HepG2 (cell line): ENCODE measurements around the gene EXOC3L4. TPM values are rescaled to one million over a fixed set of nuclear protein-coding genes. Genes with fewer than 3 reads are reported as not detected.

ENCODE experiments used
- ATAC-seq: fragments of 200-7000 bp; cut with Tn5 transposase; 3 replicates; pipeline ENCODE4 v1.9.1; 2020; ENCODE audit warnings: mild to moderate bottlenecking, moderate library complexity
- BruUV-seq: library from RNA; stranded (reverse); fragments of 400-500 nt; replicated peaks from 2 replicates; lab custom pipeline; 2021; lab: Mats Ljungman, UMichigan
- CTCF ChIA-PET: fragments of 300-600 bp; formaldehyde crosslinking; extraction: SDS; loops from one replicate; lab custom pipeline; 2021; ENCODE audit warnings: low total read pairs, inconsistent platforms, low intra/inter-chr PET ratio; lab: Yijun Ruan, JAX
- POLR2A ChIA-PET: fragments of 350-600 bp; sonication (Branson Sonifier 250); formaldehyde crosslinking; loops from one replicate; lab custom pipeline; 2020; ENCODE audit warnings: antibody characterized with exemption, inconsistent platforms; lab: Yijun Ruan, JAX
- DNase-seq: peaks from one replicate; pipeline ENCODE4 v3.0.0-alpha.2; 2015; ENCODE audit warnings: low spot score
- FAIRE-seq: peaks from 3 replicates; lab custom pipeline; 2011; peaks lifted over from hg19 to GRCh38; lab: Jason Lieb, UNC
- H2AFZ ChIP-seq: one replicate; pipeline ENCODE4 v1.6.1; 2011; ENCODE audit warnings: low read length, inconsistent platforms
- H3K27ac ChIP-seq: fragments of 300-600 bp; 3 replicates; pipeline ENCODE4 v1.8.0; 2011; ENCODE audit warnings: mixed run types, mild to moderate bottlenecking, mixed read lengths, low read length, inconsistent platforms; ENCODE audit not compliant: insufficient read depth; ENCODE audit errors: extremely low read length
- H3K27me3 ChIP-seq, 2 experiments: fragments of 200-600 bp in 1 of 2; 2 replicates in 1 of 2; 3 replicates in 1 of 2; pipeline versions ENCODE4 v1.6.0 to v1.8.0; 2011; ENCODE audit warnings: low read length in 2 of 2, mild to moderate bottlenecking in 2 of 2, moderate library complexity in 2 of 2, inconsistent platforms in 1 of 2; ENCODE audit not compliant: insufficient read depth in 2 of 2, control insufficient read depth in 1 of 2
- H3K36me3 ChIP-seq, 2 experiments: fragments of 200-600 bp in 1 of 2; replicated peaks in 1 of 2; 2 replicates in 1 of 2; 3 replicates in 1 of 2; pipeline versions ENCODE4 v1.5.1 to v1.8.0; 2011; ENCODE audit warnings: low read length in 2 of 2, inconsistent platforms in 1 of 2; ENCODE audit not compliant: insufficient read depth in 2 of 2, control insufficient read depth in 1 of 2
- H3K4me1 ChIP-seq: 2 replicates; pipeline ENCODE4 v1.5.1; 2012; ENCODE audit warnings: low read length, inconsistent platforms; ENCODE audit not compliant: insufficient read depth
- H3K4me2 ChIP-seq: 2 replicates; pipeline ENCODE4 v1.6.0; 2011; ENCODE audit warnings: low read depth, low read length, inconsistent platforms
- H3K4me3 ChIP-seq, 3 experiments: fragments of 200-600 bp in 1 of 3; sonication (generic), shearing (Covaris generic) in 1 of 3; replicated peaks in 1 of 3; 2 replicates each; pipeline ENCODE4 v1.5.1; 2011 to 2016; ENCODE audit warnings: low read length in 3 of 3, inconsistent platforms in 2 of 3, low read depth in 2 of 3, mild to moderate bottlenecking in 2 of 3, control low read depth in 1 of 3, mixed read lengths in 1 of 3; ENCODE audit not compliant: insufficient read depth in 1 of 3
- H3K79me2 ChIP-seq: one replicate; pipeline ENCODE4 v1.6.1; 2011; ENCODE audit warnings: low read length, inconsistent platforms; ENCODE audit not compliant: insufficient read depth
- H3K9ac ChIP-seq: 2 replicates; pipeline ENCODE4 v1.6.0; 2011; ENCODE audit warnings: mild to moderate bottlenecking, low read depth, low read length, inconsistent platforms; ENCODE audit not compliant: insufficient read depth
- H3K9me3 ChIP-seq: 2 replicates; pipeline ENCODE4 v1.5.1; 2012; ENCODE audit warnings: mild to moderate bottlenecking, low read length
- H4K20me1 ChIP-seq: 2 replicates; pipeline ENCODE4 v1.6.0; 2011; ENCODE audit warnings: inconsistent platforms, mild to moderate bottlenecking, low read length, moderate library complexity; ENCODE audit not compliant: insufficient read depth
- NFAT5 ChIP-seq: sonication (generic); formaldehyde crosslinking; IDR thresholded peaks from 2 replicates; pipeline ENCODE4 v1.4.0; 2020; ENCODE audit warnings: missing genetic modification reagents
- SOX5 ChIP-seq: IDR thresholded peaks from 2 replicates; pipeline ENCODE4 v1.6.1; 2016; ENCODE audit warnings: borderline replicate concordance
- TEAD3 ChIP-seq: optimal IDR thresholded peaks from 2 replicates; pipeline ENCODE3; 2016; ENCODE audit warnings: borderline replicate concordance
- ZBTB21 ChIP-seq: sonication (generic); formaldehyde crosslinking; IDR thresholded peaks from 2 replicates; pipeline ENCODE4 v1.4.0; 2020; ENCODE audit warnings: missing genetic modification reagents
- ZNF362 ChIP-seq: sonication (generic); formaldehyde crosslinking; IDR thresholded peaks from 2 replicates; pipeline ENCODE4 v1.4.0; 2020; ENCODE audit warnings: missing genetic modification reagents, mild to moderate bottlenecking, borderline replicate concordance
- ZNF501 ChIP-seq: sonication (generic); formaldehyde crosslinking; IDR thresholded peaks from 2 replicates; pipeline ENCODE4 v1.5.1; 2020; ENCODE audit warnings: mild to moderate bottlenecking, moderate library complexity, missing genetic modification reagents
- WGBS: methylation state at CpG from one replicate; pipeline ENCODE4 v1.1.6; 2017; ENCODE audit warnings: low lambda C conversion rate; 5-methylcytosine and 5-hydroxymethylcytosine counted together
- in situ Hi-C: cut with HindIII; loops from 2 replicates; pipeline ENCODE4 v1.10.0; 2017; ENCODE audit warnings: low pct_unique_long_range_greater_than_20kb; ENCODE audit not compliant: extremely low pct_ligation_motif_present
- intact Hi-C: fragments of 100-400 bp; cut with micrococcal nuclease; formaldehyde crosslinking; loops from one replicate; pipeline ENCODE4 v1.10.0; 2022; ENCODE audit not compliant: unreplicated experiment
- polyA plus RNA-seq, 8 experiments: library from polyadenylated mRNA; depleted of rRNA in 3 of 8; stranded (reverse) in 7 of 8; unstranded in 1 of 8; fragments of >200 nt; fragmentation: Illumina TruSeq in 4 of 8; extraction: Trizol in 4 of 8; gene quantifications; 2 replicates each; pipeline versions ENCODE4 v1.2.1 to v1.2.3, GENCODE V29; 2011 to 2016; ENCODE audit warnings: low read depth in 4 of 8, missing spikeins in 1 of 8, mixed read lengths in 1 of 8; ENCODE audit not compliant: insufficient read depth in 1 of 8
- total RNA-seq, 5 experiments: library from RNA; depleted of rRNA; stranded (reverse); fragments of >200 nt; fragmentation: Illumina TruSeq; extraction: Trizol; gene quantifications; 2 replicates each; pipeline ENCODE4 v1.2.3, GENCODE V29; 2016; ENCODE audit warnings: low read depth in 1 of 5

EXOC3L4 gene
- total and polyA plus RNA-seq, 2 of the 13 experiments (the other 11 are each of a cell fraction or from before 2014, with no cell fraction given), result 11.8 to 27.0 TPM

GRCh38 chr14:103067231-103067954 lies 27.1 kb upstream of the EXOC3L4 start:
- intact Hi-C loops, result no loop called here
- H3K27me3 ChIP-seq, result peaks cover 3 to 24% of the 10 kb centered on the region in 2 experiments; a peak in 3 of 5 replicates
- WGBS, result 47% methylated on average over 8 of the region's 8 CpGs
- no peak overlapping the region for H3K4me3 ChIP-seq
- H3K36me3 ChIP-seq, result no peaks in the 10 kb centered on the region
- POLR2A ChIA-PET, result interaction anchor here (0.7 kb wide), 1 partner anchor 1965 kb away, joined by 3 read pairs; no protein-coding TSS in a partner anchor
- H3K9me3 ChIP-seq, result no peaks in the 10 kb centered on the region
- in situ Hi-C loops, result no loop called here
- FAIRE-seq, result no peak
- no peak overlapping the region for H2AFZ ChIP-seq
- no peak for ATAC-seq
- H3K4me2 ChIP-seq, result no peak overlapping the region
- TF ChIP-seq ZNF362 (0 out of 2 replicates have a peak, but pooled peaks have one; percentile 28), SOX5 (CRISPR knock-in tag) (no peak), ZNF501 (no peak), NFAT5 (no peak), ZBTB21 (no peak), TEAD3 (CRISPR knock-in tag) (peak; percentile 37)
- H3K27ac ChIP-seq, result no peak overlapping the region
- BruUV-seq, result no TSS peak
- H3K79me2 ChIP-seq, result no peaks in the 10 kb centered on the region
- peaks cover 61% of the 10 kb centered on the region for H3K4me1 ChIP-seq
- no peaks in the 10 kb centered on the region for H4K20me1 ChIP-seq
- CTCF ChIA-PET, result no interaction called here
- no peak for DNase-seq
- H3K9ac ChIP-seq, result no peak overlapping the region
